Ramos (cell line): ENCODE results near the gene ENTHD1.

Experiments used
- in situ Hi-C: fragments of 300-500 bp; cut with MboI; formaldehyde crosslinking; loops from one replicate; pipeline ENCODE4 v1.14.3; 2022; ENCODE audit warnings: low sequenced_read_pairs; ENCODE audit not compliant: unreplicated experiment

Gene ENTHD1

GRCh38 chr22:39703928-39704639, 189.5 kb downstream of the ENTHD1 start:
- in situ Hi-C loops = no loop called here

- in situ Hi-C loops = no loop called here
These were observed 190.5 kb downstream of the ENTHD1 start for GRCh38 chr22:39703091-39703490.

GRCh38 chr22:39700565-39700964, 193.0 kb downstream of the ENTHD1 start:
- in situ Hi-C loops = no loop called here

GRCh38 chr22:39699631-39700360, 193.8 kb downstream of the ENTHD1 start:
- in situ Hi-C loops = no loop called here

GRCh38 chr22:39697790-39698430, 195.7 kb downstream of the ENTHD1 start:
- in situ Hi-C loops = no loop called here

GRCh38 chr22:39693943-39694500, 199.5 kb downstream of the ENTHD1 start:
- in situ Hi-C loops = no loop called here
